ENCODE data around the gene PLA2G1B. TPM values are rescaled to one million over a fixed set of nuclear protein-coding genes. Genes with fewer than 3 reads are reported as not detected.
A peak's percentile ranks its signal among the peaks of the same experiment; 100 is the strongest.

Gene PLA2G1B
- total and polyA plus RNA-seq, 2 of the 13 experiments (the other 11 are each of a cell fraction or from before 2014, with no cell fraction given): 0.33 to 1.4 TPM

DNA sequence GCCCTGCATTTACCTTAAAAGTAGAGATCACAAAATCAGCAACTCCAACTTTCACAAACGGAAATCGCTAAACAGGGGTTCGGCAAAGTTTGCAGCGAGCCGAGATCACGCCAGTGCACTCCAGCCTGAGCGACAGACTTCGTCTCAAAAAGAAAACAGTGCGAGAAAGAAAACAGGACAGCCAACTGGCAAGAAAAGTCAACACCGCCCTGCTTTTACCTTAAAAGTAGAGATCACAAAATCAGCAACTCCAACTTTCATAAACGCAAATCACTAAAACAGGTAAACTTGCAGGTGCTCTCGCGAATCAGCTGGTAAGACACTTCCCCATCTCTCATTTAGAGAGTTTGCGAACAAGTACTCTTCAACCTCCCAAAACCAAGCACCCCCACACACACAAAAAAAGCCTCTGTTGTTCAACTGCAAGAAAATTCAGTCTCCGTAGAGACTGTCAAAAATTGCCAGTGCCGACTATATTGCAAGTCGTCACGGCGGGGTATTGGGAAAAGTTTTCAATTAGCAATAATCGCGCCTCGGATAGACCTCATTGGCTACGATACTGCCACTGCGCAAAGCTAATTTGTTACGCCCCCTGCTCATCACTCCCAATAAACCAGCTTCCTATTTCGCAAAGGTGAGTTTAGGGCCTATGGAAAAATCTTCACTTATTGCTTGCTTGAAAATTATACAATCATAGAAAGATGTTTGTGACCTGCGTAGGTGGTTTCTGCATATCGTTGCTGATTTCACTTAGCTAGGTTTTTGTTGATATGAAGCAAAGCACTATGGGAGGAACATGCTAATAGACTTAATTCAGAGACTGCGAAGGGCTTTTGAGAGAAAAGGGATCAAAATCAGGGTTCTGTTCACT, 34.7 kb downstream of the PLA2G1B start, which contains the start of gene RNU4-1 (continued):
- TF ChIP-seq, protein P1, sequence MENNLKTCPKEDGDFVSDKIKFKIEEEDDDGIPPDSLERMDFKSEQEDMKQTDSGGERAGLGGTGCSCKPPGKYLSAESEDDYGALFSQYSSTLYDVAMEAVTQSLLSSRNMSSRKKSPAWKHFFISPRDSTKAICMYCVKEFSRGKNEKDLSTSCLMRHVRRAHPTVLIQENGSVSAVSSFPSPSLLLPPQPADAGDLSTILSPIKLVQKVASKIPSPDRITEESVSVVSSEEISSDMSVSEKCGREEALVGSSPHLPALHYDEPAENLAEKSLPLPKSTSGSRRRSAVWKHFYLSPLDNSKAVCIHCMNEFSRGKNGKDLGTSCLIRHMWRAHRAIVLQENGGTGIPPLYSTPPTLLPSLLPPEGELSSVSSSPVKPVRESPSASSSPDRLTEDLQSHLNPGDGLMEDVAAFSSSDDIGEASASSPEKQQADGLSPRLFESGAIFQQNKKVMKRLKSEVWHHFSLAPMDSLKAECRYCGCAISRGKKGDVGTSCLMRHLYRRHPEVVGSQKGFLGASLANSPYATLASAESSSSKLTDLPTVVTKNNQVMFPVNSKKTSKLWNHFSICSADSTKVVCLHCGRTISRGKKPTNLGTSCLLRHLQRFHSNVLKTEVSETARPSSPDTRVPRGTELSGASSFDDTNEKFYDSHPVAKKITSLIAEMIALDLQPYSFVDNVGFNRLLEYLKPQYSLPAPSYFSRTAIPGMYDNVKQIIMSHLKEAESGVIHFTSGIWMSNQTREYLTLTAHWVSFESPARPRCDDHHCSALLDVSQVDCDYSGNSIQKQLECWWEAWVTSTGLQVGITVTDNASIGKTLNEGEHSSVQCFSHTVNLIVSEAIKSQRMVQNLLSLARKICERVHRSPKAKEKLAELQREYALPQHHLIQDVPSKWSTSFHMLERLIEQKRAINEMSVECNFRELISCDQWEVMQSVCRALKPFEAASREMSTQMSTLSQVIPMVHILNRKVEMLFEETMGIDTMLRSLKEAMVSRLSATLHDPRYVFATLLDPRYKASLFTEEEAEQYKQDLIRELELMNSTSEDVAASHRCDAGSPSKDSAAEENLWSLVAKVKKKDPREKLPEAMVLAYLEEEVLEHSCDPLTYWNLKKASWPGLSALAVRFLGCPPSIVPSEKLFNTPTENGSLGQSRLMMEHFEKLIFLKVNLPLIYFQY (CRISPR knock-in tag; IDR thresholded peaks at IDR 0.05; ENCODE audit: borderline replicate concordance): 0 out of 2 replicates have a peak, but pooled peaks have one; percentile 73
- TF ChIP-seq SP4 (CRISPR knock-in tag; IDR thresholded peaks at IDR 0.05) (peak; percentile 46; the same call in 1 of the 2 replicates), PPARG (CRISPR knock-in tag; conservative IDR thresholded peaks at IDR 0.05) (peak; percentile 49; the same call in 1 of the 2 replicates), ZNF678 (CRISPR knock-in tag; IDR thresholded peaks at IDR 0.05) (no peak), SALL1 (CRISPR knock-in tag; IDR thresholded peaks at IDR 0.05) (peak; percentile 64), ZNF510 (CRISPR knock-in tag; IDR thresholded peaks at IDR 0.05; ENCODE audit: low read depth) (no peak), IRX3 (CRISPR knock-in tag; IDR thresholded peaks at IDR 0.05; ENCODE audit: borderline replicate concordance, low read depth) (no peak), ZNF775 (CRISPR knock-in tag; IDR thresholded peaks at IDR 0.05; ENCODE audit: borderline replicate concordance) (peak; percentile 72; the same call in 1 of the 2 replicates), ZNF501 (CRISPR knock-in tag; IDR thresholded peaks at IDR 0.05) (no peak), ZFP36 (IDR thresholded peaks at IDR 0.05; ENCODE audit: borderline replicate concordance, low read depth, low read length, partially characterized antibody) (no peak), ZNF598 (CRISPR knock-in tag; IDR thresholded peaks at IDR 0.05; ENCODE audit: borderline replicate concordance) (no peak), ZNF790 (CRISPR knock-in tag; IDR thresholded peaks at IDR 0.05; ENCODE audit: borderline replicate concordance) (no peak), ZNF879 (CRISPR knock-in tag; IDR thresholded peaks at IDR 0.05) (no peak), MBD4 (IDR thresholded peaks at IDR 0.05; ENCODE audit: borderline replicate concordance, low read length) (peak; percentile 92), HOXA3 (CRISPR knock-in tag; IDR thresholded peaks at IDR 0.05) (peak; percentile 87), RBM22 (optimal IDR thresholded peaks at IDR 0.05; ENCODE audit: low read length) (peak; percentile 90), MATR3 (CRISPR knock-in tag; IDR thresholded peaks at IDR 0.05) (no peak), ZNF253 (CRISPR knock-in tag; IDR thresholded peaks at IDR 0.05; ENCODE audit: borderline replicate concordance) (no peak)
- TF ChIP-seq, protein P2, sequence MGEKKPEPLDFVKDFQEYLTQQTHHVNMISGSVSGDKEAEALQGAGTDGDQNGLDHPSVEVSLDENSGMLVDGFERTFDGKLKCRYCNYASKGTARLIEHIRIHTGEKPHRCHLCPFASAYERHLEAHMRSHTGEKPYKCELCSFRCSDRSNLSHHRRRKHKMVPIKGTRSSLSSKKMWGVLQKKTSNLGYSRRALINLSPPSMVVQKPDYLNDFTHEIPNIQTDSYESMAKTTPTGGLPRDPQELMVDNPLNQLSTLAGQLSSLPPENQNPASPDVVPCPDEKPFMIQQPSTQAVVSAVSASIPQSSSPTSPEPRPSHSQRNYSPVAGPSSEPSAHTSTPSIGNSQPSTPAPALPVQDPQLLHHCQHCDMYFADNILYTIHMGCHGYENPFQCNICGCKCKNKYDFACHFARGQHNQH (CRISPR knock-in tag; IDR thresholded peaks at IDR 0.05): peak; percentile 80; the same call in 1 of the 2 replicates
- TF ChIP-seq, protein P3, sequence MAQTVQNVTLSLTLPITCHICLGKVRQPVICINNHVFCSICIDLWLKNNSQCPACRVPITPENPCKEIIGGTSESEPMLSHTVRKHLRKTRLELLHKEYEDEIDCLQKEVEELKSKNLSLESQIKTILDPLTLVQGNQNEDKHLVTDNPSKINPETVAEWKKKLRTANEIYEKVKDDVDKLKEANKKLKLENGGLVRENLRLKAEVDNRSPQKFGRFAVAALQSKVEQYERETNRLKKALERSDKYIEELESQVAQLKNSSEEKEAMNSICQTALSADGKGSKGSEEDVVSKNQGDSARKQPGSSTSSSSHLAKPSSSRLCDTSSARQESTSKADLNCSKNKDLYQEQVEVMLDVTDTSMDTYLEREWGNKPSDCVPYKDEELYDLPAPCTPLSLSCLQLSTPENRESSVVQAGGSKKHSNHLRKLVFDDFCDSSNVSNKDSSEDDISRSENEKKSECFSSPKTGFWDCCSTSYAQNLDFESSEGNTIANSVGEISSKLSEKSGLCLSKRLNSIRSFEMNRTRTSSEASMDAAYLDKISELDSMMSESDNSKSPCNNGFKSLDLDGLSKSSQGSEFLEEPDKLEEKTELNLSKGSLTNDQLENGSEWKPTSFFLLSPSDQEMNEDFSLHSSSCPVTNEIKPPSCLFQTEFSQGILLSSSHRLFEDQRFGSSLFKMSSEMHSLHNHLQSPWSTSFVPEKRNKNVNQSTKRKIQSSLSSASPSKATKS (CRISPR knock-in tag; IDR thresholded peaks at IDR 0.05): no peak
- TF ChIP-seq, protein P4, sequence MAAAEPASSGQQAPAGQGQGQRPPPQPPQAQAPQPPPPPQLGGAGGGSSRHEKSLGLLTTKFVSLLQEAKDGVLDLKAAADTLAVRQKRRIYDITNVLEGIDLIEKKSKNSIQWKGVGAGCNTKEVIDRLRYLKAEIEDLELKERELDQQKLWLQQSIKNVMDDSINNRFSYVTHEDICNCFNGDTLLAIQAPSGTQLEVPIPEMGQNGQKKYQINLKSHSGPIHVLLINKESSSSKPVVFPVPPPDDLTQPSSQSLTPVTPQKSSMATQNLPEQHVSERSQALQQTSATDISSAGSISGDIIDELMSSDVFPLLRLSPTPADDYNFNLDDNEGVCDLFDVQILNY (CRISPR knock-in tag; conservative IDR thresholded peaks at IDR 0.05): no peak
